ENCODE results near the gene NOTO. TPM values are rescaled to one million over a fixed set of nuclear protein-coding genes. Genes with fewer than 3 reads are reported as not detected.

NOTO gene
- total and polyA plus RNA-seq, 2 of the 8 experiments (the other 6 are each of a cell fraction or from before 2014, with no cell fraction given) = 0.33 to 0.54 TPM

DNA sequence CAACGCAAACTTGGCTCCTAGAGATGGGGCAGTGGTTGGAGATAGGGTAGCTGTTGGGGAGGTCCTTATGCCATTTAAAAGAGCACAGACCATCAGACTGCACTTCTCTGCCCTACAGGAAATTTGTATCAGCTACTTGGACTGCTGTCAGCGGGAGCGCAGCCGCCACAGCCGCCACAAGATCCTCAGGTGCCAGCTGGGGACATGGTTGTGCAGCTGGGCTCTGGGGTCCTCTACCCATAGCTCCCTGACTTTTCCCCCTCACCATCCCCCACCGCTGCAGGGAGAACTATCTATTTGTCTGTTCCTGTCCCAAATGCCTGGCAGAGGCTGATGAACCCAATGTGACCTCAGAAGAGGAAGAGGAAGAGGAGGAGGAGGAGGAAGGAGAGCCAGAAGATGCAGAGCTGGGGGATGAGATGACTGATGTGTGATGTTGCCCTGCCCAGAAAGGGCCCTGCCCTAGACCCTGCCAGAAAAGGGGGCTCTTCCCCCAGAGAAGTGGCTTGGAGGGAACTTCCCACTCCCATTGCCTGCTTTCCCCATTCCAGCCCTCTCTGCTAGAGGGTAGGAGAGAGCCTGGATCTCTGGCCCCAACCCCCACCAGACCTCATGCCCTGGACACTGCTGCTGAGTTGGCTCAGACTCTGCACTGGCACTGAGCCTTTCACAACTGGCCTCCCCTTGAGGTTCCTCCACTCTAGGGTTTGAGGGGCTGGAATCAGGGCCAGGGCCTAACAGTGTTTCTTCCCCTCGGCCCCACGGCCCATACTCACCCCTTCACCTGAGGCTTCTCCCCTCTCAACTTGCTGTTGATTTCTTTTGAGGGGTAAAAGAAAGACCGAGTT is 23.4 kb downstream of the NOTO start:
- Histone ChIP-seq H3K56ac (replicated peaks; ENCODE audit: insufficient read length, low read depth, low read length) (no peak overlapping the region), H2BK5ac (ENCODE audit: low read depth, low read length) (no peak overlapping the region), H3K79me2 (ENCODE audit: control insufficient read depth in 1 of 2, insufficient read depth in 2 of 2, low read length in 2 of 2) (no peaks in the 10 kb centered on the region), H3K4me3 (ENCODE audit: extremely low read depth in 1 of 4, insufficient read depth in 2 of 4, low read depth in 3 of 4, low read length in 4 of 4) (no peak overlapping the region), H2AFZ (ENCODE audit: low read length) (no peak overlapping the region), H3K4me2 (ENCODE audit: insufficient read depth in 1 of 2, low read depth in 2 of 2, low read length in 2 of 2) (no peak overlapping the region), H3K9ac (replicated peaks in 1 of 4; ENCODE audit: extremely low read depth in 1 of 4, low read depth in 3 of 4, low read length in 3 of 4) (no peak overlapping the region), H2BK120ac (replicated peaks; ENCODE audit: low read depth, low read length) (no peak overlapping the region), H4K20me1 (replicated peaks in 1 of 2; ENCODE audit: control insufficient read depth in 1 of 2, insufficient read depth in 2 of 2, low read length in 2 of 2) (peaks cover 0 to 3% of the 10 kb centered on the region in 2 experiments), H4K91ac (replicated peaks; ENCODE audit: insufficient read length, low read length) (no peak overlapping the region), H3K79me1 (ENCODE audit: low read depth, low read length) (no peaks in the 10 kb centered on the region), H4K8ac (ENCODE audit: extremely low read depth, insufficient read depth, low read length) (no peak overlapping the region), H3K27ac (ENCODE audit: low read depth, low read length) (no peak overlapping the region), H3K9me3 (ENCODE audit: insufficient read depth in 2 of 2, low read depth in 1 of 2, low read length in 1 of 2) (no peaks in the 10 kb centered on the region), H2BK12ac (ENCODE audit: low read depth, low read length) (no peak overlapping the region), H3K18ac (ENCODE audit: extremely low read depth, low read length) (no peak overlapping the region), H3K4ac (replicated peaks; ENCODE audit: insufficient read length, low read depth, low read length) (no peak overlapping the region), H2BK15ac (ENCODE audit: low read length) (no peak overlapping the region), H2AK5ac (ENCODE audit: low read depth, low read length) (no peak overlapping the region), H3K23me2 (ENCODE audit: low read depth, low read length) (no peaks in the 10 kb centered on the region), H3K14ac (ENCODE audit: insufficient read length) (no peak overlapping the region), H3K27me3 (replicated peaks in 1 of 4; ENCODE audit: control insufficient read depth in 3 of 4, extremely low read depth in 1 of 4, insufficient read depth in 3 of 4, low read length in 3 of 4) (no peaks in the 10 kb centered on the region), H3K36me3 (ENCODE audit: control insufficient read depth in 2 of 4, insufficient read depth in 4 of 4, low read length in 3 of 4) (peaks cover 6 to 39% (median 15%) of the 10 kb centered on the region in 4 experiments; a peak in 7 of 8 replicates), H4K5ac (ENCODE audit: insufficient read length, low read depth, low read length) (no peak overlapping the region), H3K4me1 (replicated peaks in 1 of 4; ENCODE audit: control insufficient read depth in 3 of 4, insufficient read depth in 4 of 4, low read length in 3 of 4) (no peaks in the 10 kb centered on the region), H2BK20ac (ENCODE audit: low read length) (no peak overlapping the region), H3K23ac (ENCODE audit: insufficient read length) (no peak overlapping the region)
- no peak for TF ChIP-seq CHD1 (IDR thresholded peaks at IDR 0.05; ENCODE audit: low read depth, low read length)
- no peak for TF ChIP-seq EP300 (IDR thresholded peaks at IDR 0.05; ENCODE audit: borderline replicate concordance in 1 of 2, low read depth in 2 of 2, low read length in 2 of 2)
- ChIA-PET POLR2A (ENCODE audit: partially characterized antibody) (interaction anchor here (0.9 to 11.5 kb wide), 3 partner anchors 8 to 14 kb away, joined by 3 to 113 read pairs (median 3); partner anchors contain the start of genes CCT7 and PRADC1), CTCF (ENCODE audit: partially characterized antibody) (interaction anchor here (1.3 to 2.5 kb wide), 3 partner anchors 13 to 65 kb away, joined by 3 to 14 read pairs (median 4); partner anchors contain the start of gene SMYD5)
- FAIRE-seq (no peak), DNase-seq (ENCODE audit: low read depth in 1 of 2, low spot score in 2 of 2) (no peak)
- WGBS, 2 experiments (ENCODE audit: extremely low coverage in 1 of 2, insufficient coverage in 1 of 2, insufficient read length in 1 of 2, insufficient replicate concordance in 2 of 2, low coverage in 1 of 2, low lambda C conversion rate in 2 of 2, missing lambda C conversion rate in 1 of 2) = 90% methylated on average over 9 of the region's 9 CpGs; no CpG with 5 or more reads in 1 of the 2 experiments

All from H1 (cell line).